Lower lobe of right lung (tissue), 2 donors: Measurements from ENCODE around the gene UBAP2L. TPM values are rescaled to one million over a fixed set of nuclear protein-coding genes. Genes with fewer than 3 reads are reported as not detected.

Experiments used
- ATAC-seq, 2 donors: fragments of 200-7000 bp; cut with Tn5 transposase; one replicate each; pipeline ENCODE4 v1.9.1; 2020 to 2022; ENCODE audit warnings: mild to moderate bottlenecking in 2 of 2, moderate library complexity in 2 of 2
- DNase-seq: peaks from one replicate; pipeline ENCODE4 v3.0.0-alpha.2; 2020
- H3K27ac ChIP-seq: fragments of 200-600 bp; one replicate; pipeline ENCODE4 v1.8.0; 2022
- H3K27me3 ChIP-seq: fragments of 200-600 bp; one replicate; pipeline ENCODE4 v1.8.0; 2022; ENCODE audit warnings: low read depth
- H3K36me3 ChIP-seq: fragments of 200-600 bp; one replicate; pipeline ENCODE4 v1.8.0; 2022; ENCODE audit warnings: mild to moderate bottlenecking
- H3K4me1 ChIP-seq: fragments of 200-600 bp; one replicate; pipeline ENCODE4 v1.8.0; 2022
- H3K4me3 ChIP-seq: fragments of 200-600 bp; one replicate; pipeline ENCODE4 v1.8.0; 2022; ENCODE audit warnings: mild to moderate bottlenecking
- H3K9me3 ChIP-seq: fragments of 200-600 bp; one replicate; pipeline ENCODE4 v1.8.0; 2022
- CTCF ChIP-seq: fragments of 200-600 bp; IDR thresholded peaks from one replicate; pipeline ENCODE4 v1.8.0; 2022; ENCODE audit warnings: antibody characterized with exemption, mild to moderate bottlenecking
- intact Hi-C: fragments of 100-400 bp; cut with DNase I; formaldehyde crosslinking; loops from one replicate; pipeline ENCODE4 v1.11.0; 2022
- total RNA-seq: library from RNA; stranded (reverse); fragmentation: NEBNext Ultra II Directional; extraction: Animal tissue kit (Norgen Biotek cat#: 25700); gene quantifications from one replicate; pipeline ENCODE4 v1.2.1, GENCODE V29; 2021
- donor health status: DM: no; HTN: yes; CAD: no; lungs with severe emphysema.

UBAP2L gene
- total RNA-seq, 1 donor from 2014 or later, result 142 TPM

GRCh38 chr1:154258784-154259183 is 38.0 kb downstream of the UBAP2L start:
- H3K4me3 ChIP-seq, result no peak overlapping the region
- H3K4me1 ChIP-seq, result no peaks in the 10 kb centered on the region
- H3K9me3 ChIP-seq, result no peaks in the 10 kb centered on the region
- ATAC-seq (no peak), DNase-seq (no peak)
- H3K27ac ChIP-seq, result no peak overlapping the region
- H3K27me3 ChIP-seq, result no peaks in the 10 kb centered on the region
- no peak for TF ChIP-seq CTCF
- peaks cover 100% of the 10 kb centered on the region for H3K36me3 ChIP-seq
- intact Hi-C loops, result no loop called here

GRCh38 chr1:154260127-154260526 is 39.4 kb downstream of the UBAP2L start:
- Histone ChIP-seq H3K4me1 (no peaks in the 10 kb centered on the region), H3K27ac (no peak overlapping the region), H3K36me3 (peaks cover 100% of the 10 kb centered on the region), H3K27me3 (no peaks in the 10 kb centered on the region), H3K4me3 (no peak overlapping the region), H3K9me3 (no peaks in the 10 kb centered on the region)
- DNase-seq, result no peak
- intact Hi-C loops, result no loop called here
- TF ChIP-seq CTCF, result no peak
- ATAC-seq, result no peak

GRCh38 chr1:154263465-154264332 is 42.9 kb downstream of the UBAP2L start:
- Histone ChIP-seq H3K4me1 (no peaks in the 10 kb centered on the region), H3K36me3 (peaks cover 94% of the 10 kb centered on the region), H3K27me3 (no peaks in the 10 kb centered on the region), H3K4me3 (no peak overlapping the region), H3K27ac (no peak overlapping the region), H3K9me3 (no peaks in the 10 kb centered on the region)
- DNase-seq (no peak), ATAC-seq (no peak)
- intact Hi-C loops, result no loop called here
- TF ChIP-seq CTCF, result no peak

GRCh38 chr1:154264454-154264853 is 43.7 kb downstream of the UBAP2L start:
- peaks cover 94% of the 10 kb centered on the region for H3K36me3 ChIP-seq
- no peaks in the 10 kb centered on the region for H3K9me3 ChIP-seq
- no peak for TF ChIP-seq CTCF
- H3K4me1 ChIP-seq, result no peaks in the 10 kb centered on the region
- H3K4me3 ChIP-seq, result no peak overlapping the region
- ATAC-seq (no peak), DNase-seq (no peak)
- intact Hi-C loops, result no loop called here
- H3K27me3 ChIP-seq, result no peaks in the 10 kb centered on the region
- no peak overlapping the region for H3K27ac ChIP-seq

- no peak for DNase-seq
- no peak for TF ChIP-seq CTCF
- H3K4me3 ChIP-seq, result no peak overlapping the region
- peaks cover 92% of the 10 kb centered on the region for H3K36me3 ChIP-seq
- no peaks in the 10 kb centered on the region for H3K27me3 ChIP-seq
- H3K9me3 ChIP-seq, result no peaks in the 10 kb centered on the region
- intact Hi-C loops, result no loop called here
- no peaks in the 10 kb centered on the region for H3K4me1 ChIP-seq
- ATAC-seq, result no peak
- H3K27ac ChIP-seq, result no peak overlapping the region
Observed at GRCh38 chr1:154265586-154265985, 44.8 kb downstream of the UBAP2L start.
